Measurements from ENCODE around the gene GALNTL6.

The GALNTL6 gene

GRCh38 chr4:172007889-172008288 lies 194.7 kb downstream of the GALNTL6 start:
- DNase-seq (ENCODE audit: low spot score): no peak

GRCh38 chr4:172009446-172010230 lies 196.4 kb downstream of the GALNTL6 start:
- DNase-seq (ENCODE audit: low spot score): no peak

DNA sequence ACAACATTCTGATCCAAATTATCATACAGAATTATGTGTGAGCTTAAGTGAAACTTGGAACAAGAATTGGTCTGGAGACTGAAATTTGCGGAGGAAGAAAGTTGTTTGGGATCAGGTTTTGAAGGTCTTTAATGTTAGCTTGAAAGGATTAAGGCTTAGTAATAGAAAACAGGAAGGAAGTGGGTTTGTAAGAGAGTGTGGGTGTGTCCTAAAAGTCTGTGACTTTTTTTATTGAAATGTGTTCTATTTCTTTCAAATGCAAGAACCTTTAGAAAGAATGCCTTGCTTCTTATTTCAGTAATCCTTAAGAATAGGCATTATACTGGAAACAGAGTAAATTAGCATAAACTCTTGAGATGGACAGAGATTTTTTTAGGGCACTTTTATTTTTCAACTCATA lies 198.0 kb downstream of the GALNTL6 start:
- DNase-seq (ENCODE audit: low spot score): no peak

DNA sequence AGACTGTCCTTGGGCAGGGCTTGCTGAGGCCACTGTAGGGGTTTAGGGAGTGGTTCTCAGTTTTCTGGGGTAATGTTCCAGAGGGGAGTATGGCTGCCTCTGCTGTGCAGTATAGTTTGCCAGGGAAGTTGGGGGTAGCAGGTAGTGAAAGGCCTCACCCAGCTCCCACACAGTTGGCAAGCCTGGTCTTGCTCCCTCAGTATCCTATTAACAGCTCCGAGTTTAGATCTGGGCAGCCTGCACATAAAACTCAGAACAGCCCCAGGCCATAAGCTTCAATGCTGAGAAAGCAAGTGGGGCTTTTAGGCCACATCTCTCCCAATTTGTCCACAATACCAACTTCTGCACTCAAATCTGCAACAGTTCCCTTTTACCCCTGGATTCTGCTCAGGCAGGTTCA lies 205.2 kb downstream of the GALNTL6 start:
- DNase-seq (ENCODE audit: low spot score): no peak

DNA sequence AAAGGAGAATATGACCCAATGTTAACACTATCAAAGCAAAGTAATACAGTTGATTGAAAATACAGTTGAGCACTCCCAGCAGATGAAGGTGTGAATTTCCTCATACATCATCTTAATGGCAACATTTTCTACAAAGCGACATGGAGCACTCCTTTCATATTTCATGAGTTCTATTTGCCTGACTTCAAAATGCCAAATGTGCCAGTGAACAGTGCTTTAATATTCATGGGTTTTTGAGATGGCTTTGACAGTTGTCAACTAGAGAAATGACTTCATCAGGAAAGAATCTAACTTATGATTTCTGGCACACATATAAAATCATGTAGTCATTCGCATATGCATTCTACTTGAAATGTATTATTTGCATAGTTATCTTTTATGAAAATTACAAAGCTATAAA lies 222.4 kb downstream of the GALNTL6 start:
- DNase-seq (ENCODE audit: low spot score): no peak

DNA sequence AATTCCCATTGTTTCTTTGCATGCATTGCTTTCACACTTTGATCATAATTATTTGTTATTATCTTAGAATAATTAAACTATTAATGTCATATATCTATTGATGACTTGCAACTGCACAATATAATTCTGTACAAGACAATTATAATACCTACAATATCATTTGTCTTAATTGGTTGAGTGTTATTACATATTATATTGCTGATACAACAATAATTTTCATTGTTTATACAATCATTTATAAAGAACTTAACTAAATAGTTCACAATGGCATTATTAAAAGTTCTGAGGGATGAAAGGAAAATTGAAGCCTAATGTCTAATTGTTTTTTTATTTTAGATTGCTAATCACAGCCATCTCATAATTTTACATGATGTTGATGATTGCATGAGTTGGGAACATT lies 227.6 kb downstream of the GALNTL6 start:
- DNase-seq (ENCODE audit: low spot score): no peak

DNA sequence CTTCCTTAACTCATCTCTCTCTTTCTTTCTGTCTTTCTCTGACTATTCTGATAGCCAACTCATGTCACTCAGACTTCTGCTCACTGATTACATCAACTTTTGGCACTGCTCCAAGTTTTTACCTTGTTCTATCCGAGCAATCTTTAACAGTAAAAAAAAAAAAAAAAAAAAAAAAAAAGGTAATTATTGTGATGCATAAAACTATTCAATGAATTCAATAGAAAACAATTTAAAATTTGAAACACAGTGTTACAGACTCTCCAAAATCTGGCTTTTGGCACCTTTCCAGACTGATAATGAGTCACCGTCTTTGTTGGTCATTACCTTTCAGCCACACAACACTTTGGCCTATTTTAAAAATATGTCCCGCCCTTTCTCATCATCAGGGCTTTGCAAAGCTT lies 229.5 kb downstream of the GALNTL6 start:
- no peak for DNase-seq (ENCODE audit: low spot score)

GRCh38 chr4:172045981-172046380 lies 232.8 kb downstream of the GALNTL6 start:
- DNase-seq (ENCODE audit: low spot score): no peak

- DNase-seq (ENCODE audit: low spot score): no peak
These were observed 235.5 kb downstream of the GALNTL6 start for GRCh38 chr4:172048666-172049065.

DNA sequence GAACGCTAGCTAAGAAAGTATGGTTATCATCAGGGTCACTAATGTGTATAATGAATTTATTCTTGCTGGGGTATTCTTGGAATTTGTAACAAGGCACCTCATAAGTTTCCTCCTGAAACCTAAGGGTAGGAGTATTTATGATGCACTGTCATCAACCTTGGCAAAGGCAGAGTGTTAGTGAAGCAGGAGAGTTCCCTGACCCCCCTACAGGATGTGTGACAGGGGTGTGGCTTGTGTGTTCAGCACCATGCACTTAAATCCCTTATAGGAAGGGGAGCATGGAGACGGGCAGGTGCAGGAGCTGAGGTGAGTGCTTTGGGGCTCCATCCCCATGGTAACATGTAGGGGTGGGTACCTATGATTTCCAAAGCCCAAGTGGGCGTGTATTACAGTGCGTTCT lies 237.7 kb downstream of the GALNTL6 start:
- no peak for DNase-seq (ENCODE audit: low spot score)

GRCh38 chr4:172055046-172055445 lies 241.8 kb downstream of the GALNTL6 start:
- DNase-seq (ENCODE audit: low spot score): no peak

GRCh38 chr4:172055498-172055897 lies 242.3 kb downstream of the GALNTL6 start:
- no peak for DNase-seq (ENCODE audit: low spot score)

GRCh38 chr4:172061204-172061603 lies 248.0 kb downstream of the GALNTL6 start:
- no peak for DNase-seq (ENCODE audit: low spot score)

- DNase-seq (ENCODE audit: low spot score): no peak
These were observed 255.3 kb downstream of the GALNTL6 start for GRCh38 chr4:172068506-172068905.

GRCh38 chr4:172073590-172073989 lies 260.4 kb downstream of the GALNTL6 start:
- DNase-seq (ENCODE audit: low spot score): no peak

- DNase-seq (ENCODE audit: low spot score): no peak
These were observed 270.1 kb downstream of the GALNTL6 start for GRCh38 chr4:172083272-172083671.

DNA sequence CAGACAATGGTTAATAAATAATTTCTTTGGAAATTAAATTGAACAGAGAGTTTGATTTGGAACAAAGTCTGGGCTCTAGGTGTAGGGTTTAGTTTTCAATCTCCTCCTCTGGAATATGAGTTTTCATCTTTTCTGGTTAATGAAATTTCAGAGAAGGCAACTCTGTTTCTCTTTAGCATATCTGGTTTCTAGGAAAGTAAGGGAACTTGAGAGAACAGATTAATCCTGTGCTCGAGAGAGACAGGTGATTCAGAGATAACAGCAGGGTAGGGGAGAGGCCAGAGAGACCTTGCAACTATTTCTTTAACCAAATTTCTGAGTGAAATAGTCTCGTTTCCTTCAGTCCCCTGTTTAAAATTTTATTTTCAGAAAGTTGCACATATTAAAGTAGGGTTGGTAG lies 275.4 kb downstream of the GALNTL6 start:
- DNase-seq (ENCODE audit: low spot score): no peak

GRCh38 chr4:172095161-172095560 lies 282.0 kb downstream of the GALNTL6 start:
- DNase-seq (ENCODE audit: low spot score): no peak

- no peak for DNase-seq (ENCODE audit: low spot score)
These were observed 283.6 kb downstream of the GALNTL6 start for GRCh38 chr4:172096786-172097185.

DNA sequence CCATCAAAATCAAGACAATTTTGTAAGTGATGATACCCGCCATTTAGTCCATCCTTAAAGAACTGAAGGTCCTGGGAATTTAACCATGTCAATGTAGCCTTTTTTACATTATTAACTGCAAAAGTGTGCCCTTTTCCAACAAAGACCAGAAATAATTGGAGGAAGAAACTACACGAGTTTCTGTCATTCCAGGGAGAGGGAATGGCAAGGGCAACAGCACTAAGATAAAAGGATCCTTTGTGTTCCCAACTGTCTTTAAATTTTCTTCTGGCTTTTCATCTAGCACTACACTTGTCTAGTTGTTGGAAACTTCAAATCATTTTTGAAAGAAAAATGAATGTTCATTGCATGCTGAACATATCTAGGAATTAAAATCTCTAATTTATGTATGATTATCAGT lies 286.2 kb downstream of the GALNTL6 start:
- no peak for DNase-seq (ENCODE audit: low spot score)

- DNase-seq (ENCODE audit: low spot score): no peak
These were observed 290.3 kb downstream of the GALNTL6 start for GRCh38 chr4:172103456-172103855.

DNA sequence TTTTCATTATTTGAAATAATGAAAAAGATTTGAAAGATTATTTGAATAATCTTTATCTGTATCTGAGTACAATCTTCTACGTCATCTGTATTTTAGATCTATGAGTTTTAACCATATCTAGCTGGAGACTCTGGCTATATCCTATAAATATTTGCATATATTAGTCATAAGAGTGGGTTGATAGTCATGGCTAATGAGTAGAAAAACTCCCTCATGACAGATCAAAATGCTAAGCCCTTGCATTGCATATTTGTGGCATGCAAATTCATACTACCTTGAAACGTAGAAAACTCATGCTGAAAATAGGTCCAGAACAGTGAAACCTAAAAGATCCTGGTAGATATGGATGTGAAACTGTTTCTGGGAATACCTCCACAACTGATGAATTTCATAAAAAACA lies 291.3 kb downstream of the GALNTL6 start:
- no peak for DNase-seq (ENCODE audit: low spot score)

DNA sequence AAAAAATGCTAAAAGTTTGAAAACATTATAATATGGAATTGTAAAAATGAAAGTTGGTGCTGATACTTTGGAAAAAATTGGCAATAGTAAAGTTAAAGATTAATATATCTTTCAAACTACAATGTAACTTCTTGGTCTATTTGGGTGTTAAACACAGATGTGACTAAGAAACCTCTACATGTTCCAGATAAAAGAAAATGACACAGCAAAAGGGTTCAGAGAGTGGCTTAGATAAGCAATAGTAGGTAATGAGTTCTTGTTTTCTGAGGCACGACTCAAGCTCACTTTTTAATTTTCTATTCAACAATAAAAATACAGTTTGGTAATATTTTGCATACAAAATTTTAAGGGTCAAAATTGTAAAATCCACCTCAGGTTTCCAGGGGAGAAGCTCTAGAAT lies 292.7 kb downstream of the GALNTL6 start:
- DNase-seq (ENCODE audit: low spot score): no peak

DNA sequence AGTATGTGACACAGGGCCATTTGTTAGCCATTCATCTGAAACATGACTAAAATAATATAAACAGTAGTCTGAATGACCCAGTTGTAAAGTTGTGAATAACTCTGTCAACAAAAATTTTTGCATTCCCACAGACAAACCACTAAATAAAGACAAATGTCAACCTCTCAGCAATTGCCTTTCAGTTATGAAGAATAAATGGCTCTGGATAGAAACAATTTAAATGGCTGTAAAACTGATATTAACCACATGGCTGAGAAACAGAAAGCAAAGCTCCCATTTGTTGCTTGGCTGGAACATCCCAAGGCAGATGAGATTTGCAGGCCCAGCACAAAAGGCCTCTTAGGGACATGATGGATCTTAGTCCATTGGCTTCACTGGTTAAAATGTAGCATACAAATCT lies 296.3 kb downstream of the GALNTL6 start:
- no peak for DNase-seq (ENCODE audit: low spot score)

All from pons (tissue), 1 donor.